ENCODE data around the gene MEF2C.

The MEF2C gene

GRCh38 chr5:88686726-88687125, 196.3 kb downstream of the MEF2C start:
- DNase-seq = no peak

GRCh38 chr5:88685591-88686541, 197.1 kb downstream of the MEF2C start:
- DNase-seq = no peak

GRCh38 chr5:88683506-88684135, 199.4 kb downstream of the MEF2C start:
- peak; percentile 77 for DNase-seq

GRCh38 chr5:88682881-88683361, 200.1 kb downstream of the MEF2C start:
- no peak for DNase-seq

- DNase-seq = no peak
Measured at GRCh38 chr5:88682131-88682530, 200.9 kb downstream of the MEF2C start.

GRCh38 chr5:88681211-88681803, 201.7 kb downstream of the MEF2C start:
- no peak for DNase-seq

GRCh38 chr5:88680253-88681132, 202.5 kb downstream of the MEF2C start:
- peak; percentile 68 for DNase-seq

GRCh38 chr5:88679638-88680037, 203.3 kb downstream of the MEF2C start:
- no peak for DNase-seq

GRCh38 chr5:88678770-88679381, 204.1 kb downstream of the MEF2C start:
- DNase-seq = no peak

- peak; percentile 75 for DNase-seq
Measured at GRCh38 chr5:88677943-88678769, 204.8 kb downstream of the MEF2C start.

- DNase-seq = no peak
Measured at GRCh38 chr5:88677376-88677895, 205.5 kb downstream of the MEF2C start.

GRCh38 chr5:88676637-88677375, 206.2 kb downstream of the MEF2C start:
- peak; percentile 5 for DNase-seq

GRCh38 chr5:88675708-88676636, 207.0 kb downstream of the MEF2C start:
- DNase-seq = peak; percentile 87

- peak; percentile 41 for DNase-seq
Measured at GRCh38 chr5:88675168-88675707, 207.7 kb downstream of the MEF2C start.

GRCh38 chr5:88674356-88675167, 208.4 kb downstream of the MEF2C start:
- peak; percentile 51 for DNase-seq

- no peak for DNase-seq
Measured at GRCh38 chr5:88673253-88674105, 209.5 kb downstream of the MEF2C start.
